ENCODE measurements around the gene ATP2C1.
"Not testable (repeated sequence)": the region's sequence is repeated elsewhere in the genome, so short reads cannot be mapped to it uniquely, and the experiment has no call there.

Gene ATP2C1

GRCh38 chr3:130969621-130970020 is 75.7 kb downstream of the ATP2C1 start:
- no peak overlapping the region for H3K4me3 ChIP-seq (ENCODE audit: low read length)
- H3K9ac ChIP-seq (ENCODE audit: low read length) = no peak overlapping the region
- H3K9me3 ChIP-seq (ENCODE audit: control insufficient read depth, low read depth, low read length) = no peaks in the 10 kb centered on the region
- H3K27me3 ChIP-seq (ENCODE audit: control insufficient read depth, insufficient read depth, low read length) = no peaks in the 10 kb centered on the region
- H3K27ac ChIP-seq (ENCODE audit: low read length) = no peak overlapping the region
- H3K36me3 ChIP-seq (ENCODE audit: control insufficient read depth, low read depth, low read length) = peaks cover 31% of the 10 kb centered on the region
- H3K4me1 ChIP-seq (ENCODE audit: control insufficient read depth, low read depth, low read length) = no peaks in the 10 kb centered on the region

DNA sequence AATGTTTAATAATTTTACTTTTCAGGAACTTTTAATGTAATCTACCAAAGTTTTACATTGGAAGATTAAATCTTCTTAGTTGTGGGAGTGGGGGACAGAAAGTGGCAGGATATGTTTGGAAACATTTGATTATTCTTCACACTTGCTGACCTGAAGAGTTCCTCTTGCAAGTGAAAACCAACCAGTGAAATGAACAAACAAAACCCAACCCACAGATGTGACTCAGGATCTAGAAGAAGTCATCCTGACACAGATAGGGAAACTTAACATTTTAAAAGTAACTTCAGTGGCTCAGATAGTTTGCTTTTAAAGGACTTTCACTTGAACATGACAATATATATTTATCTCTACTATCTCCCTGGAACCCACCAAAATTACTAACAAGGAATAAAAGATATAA is 77.3 kb downstream of the ATP2C1 start:
- Histone ChIP-seq H3K27me3 (ENCODE audit: control insufficient read depth, insufficient read depth, low read length) (no peaks in the 10 kb centered on the region), H3K9me3 (ENCODE audit: control insufficient read depth, low read depth, low read length) (no peaks in the 10 kb centered on the region), H3K4me3 (ENCODE audit: low read length) (no peak overlapping the region), H3K27ac (ENCODE audit: low read length) (no peak overlapping the region), H3K36me3 (ENCODE audit: control insufficient read depth, low read depth, low read length) (peaks cover 18% of the 10 kb centered on the region), H3K9ac (ENCODE audit: low read length) (no peak overlapping the region), H3K4me1 (ENCODE audit: control insufficient read depth, low read depth, low read length) (peaks cover 6% of the 10 kb centered on the region)

GRCh38 chr3:130972592-130972991 is 78.7 kb downstream of the ATP2C1 start:
- H3K4me1 ChIP-seq (ENCODE audit: control insufficient read depth, low read depth, low read length); H3K4me3 ChIP-seq (ENCODE audit: low read length); H3K27me3 ChIP-seq (ENCODE audit: control insufficient read depth, insufficient read depth, low read length); H3K27ac ChIP-seq (ENCODE audit: low read length); H3K9me3 ChIP-seq (ENCODE audit: control insufficient read depth, low read depth, low read length); H3K9ac ChIP-seq (ENCODE audit: low read length): not testable (repeated sequence)
- H3K36me3 ChIP-seq (ENCODE audit: control insufficient read depth, low read depth, low read length) = peaks cover 11% of the 10 kb centered on the region

DNA sequence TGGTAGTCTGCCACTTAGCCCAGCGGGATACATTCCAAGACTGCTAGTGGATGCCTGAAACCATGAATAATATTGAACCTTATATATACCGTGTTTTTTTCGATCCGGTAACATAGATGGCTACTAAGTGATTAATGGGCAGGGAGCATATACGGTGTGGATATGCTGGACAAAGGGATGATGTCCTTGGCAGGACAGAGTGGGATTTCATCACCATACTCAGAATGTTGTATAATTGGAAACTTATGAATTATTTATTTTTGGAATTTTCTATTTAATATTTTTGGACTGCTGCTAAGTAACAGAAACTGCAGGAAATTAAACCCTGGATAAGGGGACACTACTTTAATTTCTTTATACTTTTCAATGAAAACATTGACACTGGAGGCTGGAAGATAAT is 79.5 kb downstream of the ATP2C1 start:
- Histone ChIP-seq H3K36me3 (ENCODE audit: control insufficient read depth, low read depth, low read length) (peaks cover 6% of the 10 kb centered on the region), H3K27me3 (ENCODE audit: control insufficient read depth, insufficient read depth, low read length) (no peaks in the 10 kb centered on the region), H3K27ac (ENCODE audit: low read length) (no peak overlapping the region), H3K9ac (ENCODE audit: low read length) (no peak overlapping the region), H3K4me3 (ENCODE audit: low read length) (no peak overlapping the region), H3K9me3 (ENCODE audit: control insufficient read depth, low read depth, low read length) (no peaks in the 10 kb centered on the region), H3K4me1 (ENCODE audit: control insufficient read depth, low read depth, low read length) (peaks cover 6% of the 10 kb centered on the region)

GRCh38 chr3:130974201-130974600 is 80.3 kb downstream of the ATP2C1 start:
- H3K4me3 ChIP-seq (ENCODE audit: low read length) = no peak overlapping the region
- no peaks in the 10 kb centered on the region for H3K27me3 ChIP-seq (ENCODE audit: control insufficient read depth, insufficient read depth, low read length)
- no peak overlapping the region for H3K27ac ChIP-seq (ENCODE audit: low read length)
- H3K9me3 ChIP-seq (ENCODE audit: control insufficient read depth, low read depth, low read length) = no peaks in the 10 kb centered on the region
- H3K36me3 ChIP-seq (ENCODE audit: control insufficient read depth, low read depth, low read length) = peaks cover 3% of the 10 kb centered on the region
- H3K4me1 ChIP-seq (ENCODE audit: control insufficient read depth, low read depth, low read length) = peaks cover 6% of the 10 kb centered on the region
- no peak overlapping the region for H3K9ac ChIP-seq (ENCODE audit: low read length)

DNA sequence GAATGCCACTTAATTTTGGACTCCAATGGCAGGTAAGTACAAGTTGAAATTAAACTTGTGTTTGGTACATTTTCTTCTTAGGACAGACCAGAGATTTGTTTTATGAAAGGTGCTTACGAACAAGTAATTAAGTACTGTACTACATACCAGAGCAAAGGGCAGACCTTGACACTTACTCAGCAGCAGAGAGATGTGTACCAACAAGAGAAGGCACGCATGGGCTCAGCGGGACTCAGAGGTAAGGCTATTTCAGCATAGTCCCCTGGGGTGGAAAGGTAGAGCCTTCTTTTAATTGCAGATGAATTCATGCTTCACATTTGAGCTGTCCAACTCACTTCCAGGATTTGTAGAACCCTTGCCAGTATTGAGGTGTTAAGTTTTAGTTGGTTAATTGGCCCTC is 81.4 kb downstream of the ATP2C1 start:
- H3K9ac ChIP-seq (ENCODE audit: low read length) = no peak overlapping the region
- H3K4me3 ChIP-seq (ENCODE audit: low read length) = no peak overlapping the region
- H3K27me3 ChIP-seq (ENCODE audit: control insufficient read depth, insufficient read depth, low read length) = no peaks in the 10 kb centered on the region
- no peaks in the 10 kb centered on the region for H3K9me3 ChIP-seq (ENCODE audit: control insufficient read depth, low read depth, low read length)
- H3K27ac ChIP-seq (ENCODE audit: low read length) = no peak overlapping the region
- H3K4me1 ChIP-seq (ENCODE audit: control insufficient read depth, low read depth, low read length) = peaks cover 6% of the 10 kb centered on the region
- no peaks in the 10 kb centered on the region for H3K36me3 ChIP-seq (ENCODE audit: control insufficient read depth, low read depth, low read length)

DNA sequence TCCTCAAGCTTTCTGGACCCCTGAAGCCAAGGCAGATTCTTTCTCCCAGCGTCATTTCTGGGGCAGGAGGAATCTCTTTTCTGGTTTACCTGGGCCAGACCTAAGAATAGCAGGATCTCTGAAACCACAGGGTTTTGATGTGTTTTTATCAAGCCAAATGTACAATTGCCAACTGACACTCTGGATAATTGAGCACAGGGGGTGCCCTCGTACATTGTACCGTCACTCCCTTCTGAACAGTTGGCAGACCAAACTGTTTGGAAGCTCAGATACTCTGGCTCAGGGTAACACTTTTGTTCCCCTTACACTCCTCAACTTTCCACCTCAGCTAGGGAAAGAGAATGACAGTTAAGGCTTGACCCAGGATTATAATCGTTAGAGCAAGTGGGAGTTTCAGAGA is 82.8 kb downstream of the ATP2C1 start:
- H3K36me3 ChIP-seq (ENCODE audit: control insufficient read depth, low read depth, low read length) = peaks cover 3% of the 10 kb centered on the region
- peaks cover 6% of the 10 kb centered on the region for H3K4me1 ChIP-seq (ENCODE audit: control insufficient read depth, low read depth, low read length)
- H3K27me3 ChIP-seq (ENCODE audit: control insufficient read depth, insufficient read depth, low read length) = no peaks in the 10 kb centered on the region
- no peaks in the 10 kb centered on the region for H3K9me3 ChIP-seq (ENCODE audit: control insufficient read depth, low read depth, low read length)
- H3K9ac ChIP-seq (ENCODE audit: low read length) = no peak overlapping the region
- H3K4me3 ChIP-seq (ENCODE audit: low read length) = no peak overlapping the region
- H3K27ac ChIP-seq (ENCODE audit: low read length) = no peak overlapping the region

GRCh38 chr3:130979117-130979516 is 85.2 kb downstream of the ATP2C1 start:
- Histone ChIP-seq H3K9ac (ENCODE audit: low read length) (no peak overlapping the region), H3K27me3 (ENCODE audit: control insufficient read depth, insufficient read depth, low read length) (no peaks in the 10 kb centered on the region), H3K36me3 (ENCODE audit: control insufficient read depth, low read depth, low read length) (peaks cover 7% of the 10 kb centered on the region), H3K27ac (ENCODE audit: low read length) (no peak overlapping the region), H3K4me3 (ENCODE audit: low read length) (no peak overlapping the region), H3K9me3 (ENCODE audit: control insufficient read depth, low read depth, low read length) (no peaks in the 10 kb centered on the region), H3K4me1 (ENCODE audit: control insufficient read depth, low read depth, low read length) (peaks cover 6% of the 10 kb centered on the region)

DNA sequence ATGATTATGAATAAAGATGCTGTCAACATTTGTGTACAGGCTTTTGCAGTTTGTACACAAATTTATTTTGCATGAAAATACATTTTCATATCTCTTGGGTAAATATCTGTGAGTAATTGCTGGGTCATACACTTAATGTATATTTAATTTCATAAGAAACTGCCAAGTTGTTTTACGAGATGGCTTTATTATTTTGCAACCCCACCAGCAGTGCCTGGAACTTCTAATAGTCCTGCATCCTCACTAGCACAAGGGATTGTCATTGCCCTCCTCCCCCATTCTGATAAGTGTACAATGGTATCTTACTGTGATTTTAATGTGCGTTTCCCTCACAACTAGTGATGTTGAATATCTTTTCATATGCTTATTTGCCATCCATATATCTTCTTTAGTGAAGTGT is 87.6 kb downstream of the ATP2C1 start:
- no peaks in the 10 kb centered on the region for H3K27me3 ChIP-seq (ENCODE audit: control insufficient read depth, insufficient read depth, low read length)
- no peak overlapping the region for H3K27ac ChIP-seq (ENCODE audit: low read length)
- no peaks in the 10 kb centered on the region for H3K9me3 ChIP-seq (ENCODE audit: control insufficient read depth, low read depth, low read length)
- H3K4me3 ChIP-seq (ENCODE audit: low read length) = no peak overlapping the region
- H3K4me1 ChIP-seq (ENCODE audit: control insufficient read depth, low read depth, low read length) = no peaks in the 10 kb centered on the region
- H3K36me3 ChIP-seq (ENCODE audit: control insufficient read depth, low read depth, low read length) = peaks cover 10% of the 10 kb centered on the region
- H3K9ac ChIP-seq (ENCODE audit: low read length) = no peak overlapping the region

GRCh38 chr3:130990282-130990681 is 96.4 kb downstream of the ATP2C1 start:
- no peak overlapping the region for H3K4me3 ChIP-seq (ENCODE audit: low read length)
- H3K27me3 ChIP-seq (ENCODE audit: control insufficient read depth, insufficient read depth, low read length) = no peaks in the 10 kb centered on the region
- peaks cover 11% of the 10 kb centered on the region for H3K36me3 ChIP-seq (ENCODE audit: control insufficient read depth, low read depth, low read length)
- no peaks in the 10 kb centered on the region for H3K9me3 ChIP-seq (ENCODE audit: control insufficient read depth, low read depth, low read length)
- no peak overlapping the region for H3K27ac ChIP-seq (ENCODE audit: low read length)
- H3K9ac ChIP-seq (ENCODE audit: low read length) = no peak overlapping the region
- no peaks in the 10 kb centered on the region for H3K4me1 ChIP-seq (ENCODE audit: control insufficient read depth, low read depth, low read length)

- no peaks in the 10 kb centered on the region for H3K4me1 ChIP-seq (ENCODE audit: control insufficient read depth, low read depth, low read length)
- no peak overlapping the region for H3K9ac ChIP-seq (ENCODE audit: low read length)
- no peaks in the 10 kb centered on the region for H3K9me3 ChIP-seq (ENCODE audit: control insufficient read depth, low read depth, low read length)
- H3K36me3 ChIP-seq (ENCODE audit: control insufficient read depth, low read depth, low read length) = peaks cover 13% of the 10 kb centered on the region
- no peak overlapping the region for H3K4me3 ChIP-seq (ENCODE audit: low read length)
- no peak overlapping the region for H3K27ac ChIP-seq (ENCODE audit: low read length)
- no peaks in the 10 kb centered on the region for H3K27me3 ChIP-seq (ENCODE audit: control insufficient read depth, insufficient read depth, low read length)
Observed at GRCh38 chr3:130991126-130991525, 97.2 kb downstream of the ATP2C1 start.

- Histone ChIP-seq H3K36me3 (ENCODE audit: control insufficient read depth, low read depth, low read length) (peaks cover 18% of the 10 kb centered on the region), H3K4me1 (ENCODE audit: control insufficient read depth, low read depth, low read length) (no peaks in the 10 kb centered on the region), H3K27me3 (ENCODE audit: control insufficient read depth, insufficient read depth, low read length) (no peaks in the 10 kb centered on the region), H3K9me3 (ENCODE audit: control insufficient read depth, low read depth, low read length) (no peaks in the 10 kb centered on the region), H3K27ac (ENCODE audit: low read length) (no peak overlapping the region), H3K4me3 (ENCODE audit: low read length) (no peak overlapping the region), H3K9ac (ENCODE audit: low read length) (no peak overlapping the region)
Observed at GRCh38 chr3:130992344-130992743, 98.5 kb downstream of the ATP2C1 start.
